Measurements from ENCODE around the gene ZNF324.
A peak's percentile ranks its signal among the peaks of the same experiment; 100 is the strongest.
"Not testable (repeated sequence)": the region's sequence is repeated elsewhere in the genome, so short reads cannot be mapped to it uniquely, and the experiment has no call there.

ZNF324 gene

DNA sequence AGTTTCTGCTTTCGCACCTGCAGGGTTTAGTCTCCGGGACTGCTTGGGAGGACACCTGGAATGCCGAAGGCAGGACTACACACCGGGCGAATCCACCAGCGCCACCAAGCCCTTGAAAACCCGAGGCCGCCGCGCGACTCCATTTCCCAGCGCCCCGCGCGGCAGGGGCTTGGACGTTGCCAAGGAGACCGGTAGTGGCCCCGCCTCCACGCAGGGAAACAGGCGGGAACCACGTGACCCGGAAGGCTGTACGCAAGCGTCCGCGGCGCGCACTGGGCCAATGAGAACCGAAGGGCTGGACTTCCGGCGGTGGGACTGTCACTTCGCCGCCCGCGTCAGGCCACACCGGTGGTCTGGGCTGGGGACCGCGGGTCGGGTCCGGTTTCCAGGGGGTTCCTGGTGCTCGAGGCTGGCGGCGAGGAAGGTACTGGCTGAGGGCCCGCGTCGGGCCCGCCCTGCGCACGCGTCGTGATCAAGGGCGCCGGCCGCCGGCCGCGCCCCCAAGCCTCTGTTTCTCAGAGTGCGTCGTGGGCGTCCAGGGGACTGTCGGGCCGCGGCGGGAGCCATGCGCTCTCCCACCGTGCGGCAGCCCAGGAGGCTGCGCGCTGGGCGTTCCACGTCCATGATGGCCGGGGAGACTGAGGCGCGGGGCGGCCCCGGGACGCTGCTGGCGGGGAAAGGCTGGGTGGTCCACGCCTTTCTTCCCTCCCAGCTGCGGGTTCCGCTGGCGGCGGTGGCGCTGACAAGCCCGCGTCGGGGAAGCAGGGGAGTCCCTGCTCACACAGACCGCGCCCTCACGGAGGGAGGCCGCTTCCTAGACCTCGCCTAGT lies at the start of gene ZNF324:
Gene ZNF324, plus strand, starts transcription at position 321 of the 830 bp plus-strand sequence. CDS start 2,106 bp downstream, outside the sequence.
- DNase-seq, result peak; percentile 78

DNA sequence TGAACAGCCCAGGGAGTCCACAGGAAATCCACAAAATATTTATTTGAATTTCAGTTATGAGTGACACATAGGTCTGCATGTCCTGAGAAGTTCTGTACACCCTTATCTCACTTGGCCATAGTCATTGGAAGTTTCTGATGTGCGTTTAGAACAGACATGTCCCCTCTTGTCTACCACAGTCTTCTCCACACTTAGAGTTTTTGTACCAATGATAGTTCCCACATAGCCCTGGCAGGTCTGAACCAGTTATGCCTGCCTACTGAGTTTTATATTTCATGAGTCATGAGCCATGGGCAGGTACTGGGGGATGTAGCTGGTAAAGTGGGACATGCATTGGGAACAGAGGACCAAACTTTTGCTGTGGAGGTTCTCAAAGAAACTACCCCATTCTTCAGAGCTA lies 38.3 kb upstream of the ZNF324 start:
- DNase-seq, result no peak

DNA sequence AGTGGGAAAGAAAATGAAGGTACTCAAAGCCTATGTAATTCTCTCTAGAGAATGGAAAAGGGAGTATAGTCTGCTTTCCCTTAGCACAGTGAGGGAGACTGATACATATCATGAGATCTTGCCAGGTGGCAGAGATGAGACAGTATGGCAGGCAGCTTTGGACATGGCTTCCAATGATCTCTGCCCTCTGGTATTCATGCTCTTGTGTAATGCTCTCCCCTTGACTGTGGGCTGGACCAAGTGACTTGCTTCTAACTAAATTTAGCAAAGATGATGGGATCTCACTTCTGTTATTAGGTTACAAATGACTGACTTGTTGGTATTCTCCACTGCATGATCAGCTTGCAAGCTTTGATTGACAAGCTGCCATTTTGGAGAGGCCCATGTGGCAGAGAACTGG lies 37.1 kb upstream of the ZNF324 start:
- no peak for DNase-seq

DNA sequence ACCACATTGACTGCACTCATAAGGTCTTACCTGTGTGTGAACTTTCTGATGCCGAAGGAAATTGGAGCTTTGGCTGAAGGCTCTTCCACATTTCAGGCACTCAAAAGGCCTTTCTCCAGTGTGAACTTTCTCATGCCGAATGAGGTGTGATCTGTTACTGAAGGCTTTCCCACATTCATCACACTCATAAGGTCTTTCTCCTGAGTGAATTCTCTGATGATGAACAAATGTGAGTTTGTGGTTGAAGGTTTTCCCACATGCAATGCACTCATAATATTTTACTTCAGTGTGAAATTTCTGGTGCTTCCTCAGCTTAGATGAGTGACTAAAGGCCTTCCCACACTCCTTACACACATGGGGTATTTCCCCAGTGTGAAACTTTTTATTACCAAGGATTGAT lies 32.7 kb upstream of the ZNF324 start:
- DNase-seq, result no peak

DNA sequence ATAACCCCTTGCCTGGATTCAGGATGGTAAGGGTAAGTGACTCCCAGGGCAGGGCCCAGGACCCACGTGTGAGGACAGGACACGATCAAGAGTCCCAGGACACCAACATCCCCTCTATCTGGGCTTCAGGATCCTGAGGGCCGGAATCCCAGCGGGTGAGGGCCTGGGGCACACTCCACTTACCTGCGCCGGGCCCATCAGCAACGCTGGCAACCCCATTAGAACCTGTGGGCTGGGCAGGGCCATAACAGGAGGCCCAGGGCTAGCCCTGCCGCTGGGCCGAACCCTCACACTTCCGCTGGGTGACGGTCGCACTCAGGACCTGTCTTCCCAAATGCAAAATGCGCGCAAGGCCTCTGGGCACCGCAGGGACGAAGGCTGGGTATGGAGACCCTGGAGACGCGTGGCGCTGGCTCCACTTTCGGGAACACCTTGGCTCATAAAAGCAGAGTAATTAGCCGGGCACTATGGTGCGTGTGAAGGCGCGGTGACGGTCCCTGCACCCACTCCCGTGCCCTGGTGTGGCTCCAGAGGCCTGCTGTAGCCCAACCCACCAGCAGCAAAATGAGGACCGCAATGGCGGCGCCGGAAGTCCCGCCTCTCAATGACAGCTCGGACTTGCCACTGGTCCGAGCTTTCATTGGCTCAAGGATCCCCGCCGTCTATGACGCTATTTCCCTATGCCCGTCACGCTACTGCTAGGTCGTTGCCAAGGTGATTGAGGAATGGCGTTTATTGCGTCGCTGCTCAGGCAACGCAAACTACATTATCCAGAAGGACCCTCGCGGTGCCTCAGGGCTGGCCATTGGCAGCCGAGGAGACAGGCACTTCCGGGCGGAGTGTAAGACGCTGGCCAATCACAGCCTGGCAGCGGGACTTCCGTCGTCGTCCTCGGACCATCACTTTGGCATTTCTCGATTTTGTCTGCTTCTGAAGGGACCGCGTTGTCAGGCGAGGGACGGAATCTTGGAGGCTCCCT lies 27.0 kb upstream of the ZNF324 start, which contains the start of gene ZNF132:
Gene ZNF132, minus strand, starts transcription at position 578 of the 979 bp plus-strand sequence. Its CDS starts 332 bp downstream, at position 246.
- peak; percentile 71 for DNase-seq

DNA sequence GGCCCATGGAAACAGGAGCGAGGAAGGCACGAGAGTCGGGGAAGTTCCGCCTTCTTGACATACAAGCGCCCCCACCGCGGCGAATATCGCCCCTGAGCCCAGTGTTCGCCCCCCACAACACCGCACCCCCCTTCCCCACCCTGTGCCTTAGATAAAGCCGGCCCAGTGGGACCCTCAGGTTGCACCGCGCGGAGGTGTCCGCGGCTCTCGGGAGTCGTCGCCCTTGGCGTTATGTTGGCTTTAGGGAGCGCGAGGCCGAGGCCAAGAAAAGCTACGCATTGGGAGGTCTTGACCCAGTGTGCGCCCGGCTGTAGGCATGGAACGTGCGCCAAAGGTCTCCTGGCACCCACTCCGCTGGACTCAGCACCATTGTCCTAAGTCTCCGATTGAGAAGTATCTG lies 26.3 kb upstream of the ZNF324 start:
- no peak for DNase-seq

DNA sequence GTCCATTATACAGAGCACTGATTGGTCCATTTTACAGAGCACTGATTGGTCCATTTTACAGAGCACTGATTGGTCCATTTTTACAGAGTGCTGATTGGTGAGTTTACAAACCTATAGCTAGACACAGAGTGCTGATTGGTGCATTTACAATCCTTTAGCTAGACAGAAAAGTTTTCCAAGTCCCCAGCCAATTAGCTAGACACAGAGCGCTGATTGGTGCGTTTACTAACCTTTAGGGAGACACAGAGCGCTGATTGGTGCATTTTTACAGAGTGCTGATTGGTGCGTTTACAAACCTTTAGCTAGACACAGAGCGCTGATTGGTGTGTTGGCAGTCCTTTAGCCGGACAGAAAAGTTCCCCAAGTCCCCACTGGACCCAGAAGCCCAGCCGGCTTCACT lies 23.9 kb upstream of the ZNF324 start:
- DNase-seq, result not testable (repeated sequence)

DNA sequence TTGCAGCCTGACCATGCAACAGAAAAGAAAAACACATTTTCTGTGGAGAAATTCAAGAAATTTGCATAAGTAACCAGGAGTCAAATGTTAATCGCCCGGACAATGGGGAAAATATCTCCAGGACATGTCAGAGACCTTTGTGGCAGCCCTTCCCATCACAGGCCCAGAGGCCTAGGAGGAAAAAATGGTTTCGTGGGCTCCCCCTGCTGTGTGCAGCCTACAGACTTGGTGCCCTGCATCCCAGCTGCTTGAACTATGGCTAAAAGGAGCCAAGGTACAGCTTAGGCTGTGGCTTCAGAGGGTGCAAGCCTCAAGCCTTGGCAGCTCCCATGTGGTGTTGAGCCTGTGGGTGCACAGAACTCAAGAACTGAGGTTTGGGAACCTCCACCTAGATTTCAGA lies 18.0 kb upstream of the ZNF324 start:
- not testable (repeated sequence) for DNase-seq

DNA sequence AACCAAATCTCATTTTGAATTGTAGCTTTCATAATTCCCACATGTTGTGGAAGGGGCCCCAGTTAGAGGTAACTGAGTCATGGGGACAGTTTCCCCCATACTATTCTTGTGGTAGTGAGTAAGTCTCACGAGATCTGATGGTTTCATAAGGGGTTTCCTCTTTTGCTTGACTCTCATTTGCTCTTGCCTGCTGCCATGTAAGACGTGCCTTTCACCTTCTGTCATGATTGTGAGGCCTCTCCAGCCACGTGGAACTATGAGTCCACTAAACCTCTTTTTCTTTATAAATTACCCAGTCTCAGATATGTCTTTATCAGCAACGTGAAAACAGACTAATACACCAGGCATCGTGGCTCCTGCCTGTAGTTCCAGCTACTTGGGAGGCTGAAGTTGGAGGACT lies 16.9 kb upstream of the ZNF324 start:
- DNase-seq, result not testable (repeated sequence)

DNA sequence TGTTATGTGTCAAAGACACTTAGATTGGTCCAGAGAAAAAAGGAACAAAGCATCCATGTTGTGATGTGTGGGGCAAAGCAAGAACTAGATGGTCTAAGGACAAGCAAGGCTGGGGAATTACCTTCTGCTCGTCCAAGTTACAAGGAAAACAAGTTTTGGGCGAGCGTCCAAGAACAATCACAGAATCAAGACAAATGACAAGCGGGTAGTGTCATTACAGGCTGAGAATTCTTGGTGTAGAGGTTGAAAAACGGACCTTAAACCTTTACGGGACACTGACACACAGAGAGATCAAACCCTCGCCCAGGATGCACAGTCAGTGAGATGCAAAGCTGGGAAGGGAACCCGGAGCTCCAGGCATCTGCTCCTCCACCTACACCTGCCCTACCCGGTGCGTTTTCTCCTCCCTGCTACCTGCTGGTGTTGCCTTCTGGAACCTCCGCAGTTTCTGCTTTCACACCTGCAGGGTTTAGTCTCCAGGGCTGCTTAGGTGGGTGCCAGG lies 16.0 kb upstream of the ZNF324 start:
- DNase-seq, result no peak

DNA sequence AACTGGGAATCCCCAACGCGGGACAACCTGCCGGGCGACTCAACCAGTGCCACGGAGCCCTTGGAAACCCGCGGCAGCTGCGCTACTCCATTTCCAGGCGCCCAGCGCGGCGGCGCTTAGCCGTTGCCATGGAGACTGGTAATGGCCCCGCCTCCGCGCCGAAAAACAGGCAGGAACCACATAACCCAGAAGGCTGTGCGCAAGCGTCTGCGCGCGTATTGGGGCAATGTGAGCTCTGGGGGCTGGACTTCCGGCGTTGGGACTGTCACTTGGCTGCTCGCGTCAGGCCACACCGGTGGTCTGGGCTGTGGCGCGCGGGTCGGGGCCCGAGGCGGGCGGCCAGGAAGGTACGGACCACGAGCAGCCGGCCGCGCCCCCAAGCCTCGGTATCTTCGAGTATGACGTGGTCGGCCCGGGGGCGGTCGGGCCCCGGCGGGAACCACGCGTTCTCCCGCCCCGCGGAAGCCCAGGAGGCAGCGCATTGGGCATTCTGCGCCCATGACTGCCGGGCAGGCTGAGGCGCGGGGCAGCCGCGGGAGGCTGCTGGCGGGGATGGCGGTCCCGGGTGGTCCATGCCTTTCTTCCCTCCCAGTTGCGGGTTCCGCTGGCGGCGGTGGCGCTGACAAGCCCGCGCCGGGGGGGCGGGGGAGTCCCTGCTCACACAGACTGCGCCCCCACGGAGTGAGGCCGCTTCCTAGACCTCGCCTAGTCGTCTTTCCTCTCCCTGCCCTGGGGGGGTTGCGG lies 15.3 kb upstream of the ZNF324 start, which contains the start of gene ZNF324B:
Gene ZNF324B, plus strand, starts transcription at position 265 of the 744 bp plus-strand sequence. CDS start 2,080 bp downstream, outside the sequence.
- DNase-seq, result peak; percentile 73

DNA sequence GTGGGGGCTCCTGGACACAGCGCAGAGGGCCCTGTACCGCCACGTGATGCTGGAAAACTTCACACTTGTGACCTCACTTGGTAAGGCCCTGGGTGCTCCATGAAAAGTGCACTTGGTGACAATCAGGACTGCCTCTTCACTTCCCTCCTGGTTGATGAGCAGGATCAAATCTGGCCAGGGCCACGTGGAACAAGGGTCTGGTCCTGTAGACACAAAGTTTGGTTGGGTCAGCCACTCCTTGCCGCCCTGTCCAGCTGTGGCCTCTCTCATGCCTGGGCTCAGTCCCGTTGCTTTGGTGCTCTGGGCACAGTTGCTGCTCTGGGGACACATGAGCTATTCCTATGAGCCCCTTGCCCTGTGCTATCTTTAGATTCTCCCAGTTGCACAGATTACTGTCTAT lies 13.1 kb upstream of the ZNF324 start:
- DNase-seq, result no peak

DNA sequence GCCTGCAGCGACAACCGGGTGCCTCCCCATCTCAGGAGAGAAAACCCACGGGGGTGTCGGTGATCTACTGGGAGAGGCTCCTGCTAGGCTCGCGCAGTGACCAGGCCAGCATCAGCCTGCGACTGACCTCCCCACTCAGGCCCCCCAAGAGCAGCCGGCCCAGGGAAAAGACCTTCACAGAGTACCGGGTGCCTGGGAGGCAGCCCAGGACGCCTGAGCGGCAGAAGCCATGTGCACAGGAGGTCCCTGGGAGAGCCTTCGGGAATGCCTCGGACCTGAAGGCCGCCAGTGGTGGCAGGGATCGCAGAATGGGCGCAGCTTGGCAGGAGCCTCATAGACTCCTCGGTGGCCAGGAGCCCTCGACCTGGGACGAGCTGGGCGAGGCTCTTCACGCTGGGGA lies 11.6 kb upstream of the ZNF324 start:
- DNase-seq, result no peak

DNA sequence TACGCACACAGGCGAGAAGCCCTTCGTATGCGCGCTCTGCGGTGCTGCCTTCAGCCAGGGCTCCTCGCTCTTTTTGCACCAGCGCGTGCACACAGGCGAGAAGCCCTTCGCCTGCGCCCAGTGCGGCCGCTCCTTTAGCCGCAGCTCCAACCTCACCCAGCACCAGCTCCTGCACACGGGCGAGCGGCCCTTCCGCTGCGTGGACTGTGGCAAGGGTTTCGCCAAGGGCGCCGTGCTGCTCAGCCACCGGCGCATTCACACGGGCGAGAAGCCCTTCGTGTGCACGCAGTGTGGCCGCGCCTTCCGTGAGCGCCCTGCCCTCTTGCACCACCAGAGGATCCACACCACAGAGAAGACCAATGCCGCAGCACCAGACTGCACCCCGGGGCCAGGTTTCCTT lies 10.8 kb upstream of the ZNF324 start:
- DNase-seq, result no peak

DNA sequence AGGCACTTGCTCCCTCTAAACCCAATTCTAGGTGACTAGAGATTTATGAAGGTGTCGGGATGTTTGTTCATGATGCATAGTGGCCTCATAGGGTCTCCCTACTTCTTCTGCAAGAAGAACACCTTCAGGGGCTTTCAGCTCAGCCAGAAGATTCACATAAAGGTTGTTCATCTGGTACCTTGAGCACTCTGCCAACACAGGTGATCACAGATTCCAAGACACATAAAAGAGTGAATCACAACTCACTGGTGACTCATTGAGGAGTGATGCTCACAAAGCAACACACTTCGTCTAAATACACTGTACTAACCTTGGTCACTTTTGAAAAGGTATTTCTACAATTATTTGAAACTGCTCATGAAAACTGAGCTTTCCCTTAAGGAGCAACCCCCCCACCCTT lies 6.8 kb upstream of the ZNF324 start:
- DNase-seq, result no peak

DNA sequence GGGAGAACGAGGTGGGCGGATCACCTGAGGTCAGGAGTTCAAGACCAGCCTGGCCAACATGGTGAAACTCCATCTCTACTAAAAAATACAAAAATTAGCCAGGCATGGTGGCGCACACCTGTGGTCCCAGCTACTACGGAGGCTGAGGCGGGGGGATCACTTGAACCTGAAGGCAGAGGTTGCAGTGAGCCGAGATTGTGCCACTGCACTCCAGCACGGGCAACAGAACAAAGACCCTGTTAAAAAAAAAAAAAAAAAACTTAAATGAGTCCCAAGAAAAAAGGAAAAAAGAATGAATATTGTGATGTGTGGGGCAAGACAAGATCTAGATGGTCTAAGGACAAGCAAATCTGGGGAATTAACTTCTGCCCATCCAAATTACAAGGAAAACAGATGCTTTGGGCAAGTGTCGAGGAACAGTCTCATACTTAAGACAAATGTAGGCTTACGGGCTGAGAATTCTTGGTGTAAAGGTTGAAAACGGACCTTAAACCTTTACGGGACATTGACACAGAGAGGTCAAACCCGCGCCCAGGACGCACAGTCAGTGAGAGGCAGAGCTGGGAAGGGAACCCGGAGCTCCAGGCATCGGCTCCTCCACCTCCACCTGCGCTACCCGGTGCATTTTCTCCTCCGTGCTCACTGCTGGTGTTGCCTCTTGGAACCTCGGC lies 656 bp upstream of the ZNF324 start:
- DNase-seq, result no peak

DNA sequence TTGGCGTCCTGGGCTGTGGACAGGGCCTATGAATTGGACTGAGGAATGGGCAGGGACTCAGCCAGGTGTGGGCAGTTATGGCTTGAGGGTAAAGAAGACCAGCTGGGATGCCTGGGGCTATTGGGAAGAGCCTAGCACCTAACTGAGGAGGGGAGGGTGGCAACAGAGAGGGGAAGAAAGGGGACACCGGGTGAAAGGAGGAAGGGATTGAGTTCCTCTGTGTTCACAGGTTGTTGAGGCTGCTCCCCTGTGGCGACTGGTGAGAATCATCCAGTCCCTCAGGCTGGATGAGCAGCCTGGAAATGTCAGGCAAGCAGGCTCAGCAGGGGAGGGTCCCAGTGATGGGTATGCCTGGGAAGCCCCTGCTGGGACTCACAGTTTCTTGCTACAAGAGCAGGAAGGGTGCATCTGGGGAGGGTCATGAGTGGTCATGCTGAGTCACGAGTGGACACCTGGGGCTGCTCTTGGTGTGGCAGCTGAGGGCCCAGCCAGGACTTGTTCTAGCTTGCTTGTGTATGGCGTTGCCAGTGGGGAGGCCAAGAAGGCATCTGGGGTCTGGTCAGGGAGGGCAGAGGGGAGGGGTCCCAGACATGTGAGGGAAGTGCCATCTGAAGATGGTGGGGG lies 1.4 kb downstream of the ZNF324 start:
- no peak for DNase-seq

DNA sequence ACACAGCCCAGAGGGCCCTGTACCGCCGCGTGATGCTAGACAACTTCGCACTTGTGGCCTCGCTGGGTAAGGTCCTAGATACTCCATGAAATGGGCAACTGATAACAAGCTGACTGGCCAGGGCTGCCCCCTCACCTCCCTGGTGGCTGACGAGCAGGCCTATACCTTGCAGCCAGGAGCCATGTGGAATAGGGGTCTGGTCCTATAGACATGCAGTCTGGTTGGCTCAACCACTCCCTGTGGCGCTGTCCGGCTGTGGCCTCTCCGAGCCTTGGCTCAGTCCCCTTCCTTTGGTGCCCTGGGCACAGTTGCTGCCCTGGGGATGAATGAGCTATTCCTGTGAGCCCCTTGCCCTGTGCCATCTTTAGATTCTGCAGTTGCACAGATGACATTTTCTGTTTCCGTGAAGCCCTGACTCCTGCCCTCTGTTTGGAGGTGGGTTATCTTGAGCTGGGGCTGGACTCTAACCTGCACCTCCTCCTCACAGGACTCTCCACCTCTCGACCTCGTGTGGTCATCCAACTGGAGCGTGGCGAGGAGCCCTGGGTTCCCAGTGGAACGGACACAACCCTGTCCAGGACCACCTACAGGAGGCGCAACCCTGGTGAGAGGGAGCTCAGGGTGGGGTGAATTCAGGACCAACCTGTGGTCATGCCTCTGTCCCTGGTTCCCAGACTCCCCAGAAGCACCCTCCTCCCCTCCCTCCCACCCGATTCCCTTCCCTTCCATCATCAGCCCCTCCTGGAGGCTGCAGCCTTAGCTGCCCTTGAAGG lies 2.5 kb downstream of the ZNF324 start:
- DNase-seq, result no peak

DNA sequence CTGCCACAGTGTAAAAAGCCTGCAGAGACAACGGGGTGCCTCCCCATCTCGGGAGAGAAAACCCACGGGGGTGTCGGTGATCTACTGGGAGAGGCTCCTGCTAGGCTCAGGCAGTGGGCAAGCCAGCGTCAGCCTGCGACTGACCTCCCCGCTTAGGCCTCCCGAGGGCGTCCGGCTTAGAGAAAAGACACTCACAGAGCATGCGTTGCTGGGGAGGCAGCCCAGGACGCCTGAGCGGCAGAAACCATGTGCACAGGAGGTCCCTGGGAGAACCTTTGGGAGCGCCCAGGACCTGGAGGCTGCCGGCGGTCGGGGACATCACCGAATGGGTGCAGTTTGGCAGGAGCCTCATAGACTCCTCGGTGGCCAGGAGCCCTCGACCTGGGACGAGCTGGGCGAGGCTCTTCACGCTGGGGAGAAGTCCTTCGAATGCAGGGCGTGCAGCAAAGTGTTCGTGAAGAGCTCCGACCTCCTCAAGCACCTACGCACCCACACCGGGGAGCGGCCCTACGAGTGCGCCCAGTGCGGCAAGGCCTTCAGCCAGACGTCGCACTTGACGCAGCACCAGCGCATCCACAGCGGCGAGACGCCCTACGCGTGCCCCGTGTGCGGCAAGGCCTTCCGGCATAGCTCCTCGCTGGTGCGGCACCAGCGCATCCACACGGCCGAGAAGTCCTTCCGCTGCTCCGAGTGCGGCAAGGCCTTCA lies 4.1 kb downstream of the ZNF324 start:
- not testable (repeated sequence) for DNase-seq

DNA sequence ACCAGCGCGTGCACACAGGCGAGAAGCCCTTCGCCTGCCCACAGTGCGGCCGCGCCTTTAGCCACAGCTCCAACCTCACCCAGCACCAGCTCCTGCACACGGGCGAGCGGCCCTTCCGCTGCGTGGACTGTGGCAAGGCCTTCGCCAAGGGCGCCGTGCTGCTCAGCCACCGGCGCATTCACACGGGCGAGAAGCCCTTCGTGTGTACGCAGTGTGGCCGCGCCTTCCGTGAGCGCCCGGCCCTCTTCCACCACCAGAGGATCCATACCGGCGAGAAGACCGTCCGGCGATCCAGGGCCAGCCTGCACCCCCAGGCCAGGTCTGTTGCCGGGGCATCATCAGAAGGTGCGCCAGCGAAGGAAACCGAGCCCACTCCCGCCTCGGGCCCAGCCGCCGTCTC lies 4.9 kb downstream of the ZNF324 start:
- DNase-seq, result no peak

Data from GOT3 (cell line).